GM19351 (cell line): ENCODE results near the gene CFAP53.

Source experiments
- ATAC-seq: cut with Tn5 transposase; IDR thresholded peaks from one replicate; pipeline ENCODE4 v1.9.1; 2021; ENCODE audit warnings: mild to moderate bottlenecking, moderate library complexity; ENCODE audit not compliant: unreplicated experiment

The CFAP53 gene

DNA sequence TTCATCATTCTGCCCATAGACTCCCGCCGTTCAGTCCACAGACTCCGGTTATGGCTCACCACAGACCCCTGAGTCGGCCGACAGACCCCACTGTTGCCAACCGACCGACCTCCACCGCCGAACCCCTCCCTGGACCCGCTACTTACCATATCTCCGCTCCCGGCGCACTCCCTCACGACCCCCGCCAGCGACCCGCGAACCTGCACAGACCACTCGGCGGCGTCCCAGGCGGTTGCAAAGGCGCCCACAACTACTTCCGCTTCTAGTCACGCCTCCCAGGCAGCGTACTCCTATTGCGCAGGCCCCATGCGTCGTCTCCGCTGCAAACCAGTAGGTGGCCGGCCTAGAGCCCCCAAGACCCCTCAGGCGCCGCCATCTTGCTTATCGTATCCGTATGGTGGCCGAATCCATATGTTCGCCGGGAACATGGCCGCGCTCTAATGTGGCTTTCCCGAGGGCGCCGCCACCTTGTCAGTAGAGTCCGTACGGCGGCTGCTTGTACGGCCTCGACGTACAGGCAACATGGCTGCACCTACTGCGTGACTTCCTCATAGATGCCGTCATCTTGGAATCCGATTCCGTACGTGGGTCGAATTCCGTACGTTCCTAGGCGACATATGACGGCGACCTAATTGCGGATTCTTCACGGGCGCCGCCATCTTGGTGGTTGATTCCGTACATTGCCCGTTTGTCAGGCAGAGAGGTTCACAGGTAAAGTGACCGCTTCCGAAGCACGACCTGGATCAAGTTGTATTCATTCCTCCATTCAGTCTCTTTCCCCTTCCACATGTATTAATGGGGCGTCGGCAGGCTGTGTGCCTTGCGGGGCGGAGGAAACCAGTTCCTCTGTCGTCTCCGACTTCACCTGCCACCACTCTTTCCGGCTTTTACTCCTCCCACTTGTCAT is 21.4 kb upstream of the CFAP53 start, which contains the start of gene CXXC1:
TSS of gene CXXC1 (minus strand) at position 252 of the 907 bp plus-strand sequence. CDS start at position 149, 103 bp downstream.
- ATAC-seq: peak; percentile 88

GRCh38 chr18:50287028-50287440 is 20.7 kb upstream of the CFAP53 start:
- ATAC-seq: no peak

- no peak for ATAC-seq
Observed at GRCh38 chr18:50286391-50287027, 20.2 kb upstream of the CFAP53 start.

- no peak for ATAC-seq
Observed at GRCh38 chr18:50285631-50286321, 19.5 kb upstream of the CFAP53 start.

- ATAC-seq: no peak
Observed at GRCh38 chr18:50285071-50285470, 18.8 kb upstream of the CFAP53 start.

DNA sequence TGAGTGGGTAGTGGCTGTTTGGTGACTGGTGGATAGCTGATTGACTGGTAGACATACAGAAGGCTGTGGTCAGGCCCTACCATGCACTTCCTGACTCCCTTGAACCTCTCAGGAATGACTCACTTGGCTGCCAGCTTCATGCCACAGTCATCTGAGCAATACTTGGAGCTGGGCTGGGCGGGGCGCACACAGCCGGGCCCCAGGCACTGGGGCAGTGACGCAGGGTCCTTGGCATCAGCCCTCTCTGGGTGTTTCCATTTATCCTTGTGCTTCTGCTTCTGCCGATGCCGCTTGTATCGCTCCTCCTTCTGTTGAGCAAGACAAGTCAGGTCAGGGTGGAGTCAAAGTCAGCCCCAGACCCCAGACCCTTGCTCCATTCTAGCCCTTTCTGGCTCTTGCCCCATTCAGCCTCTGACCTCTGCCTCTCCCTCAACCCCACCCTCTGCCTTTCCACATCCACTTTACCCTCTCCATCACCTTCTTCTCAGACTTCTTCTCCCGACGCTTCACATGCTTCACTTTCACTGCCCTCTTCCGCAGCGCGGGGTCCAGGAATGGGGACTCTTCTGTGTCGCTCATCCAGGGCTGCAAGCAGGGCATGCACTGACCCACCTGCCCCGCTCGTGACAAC is 18.1 kb upstream of the CFAP53 start:
- ATAC-seq: no peak

- no peak for ATAC-seq
Observed at GRCh38 chr18:50283469-50284209, 17.3 kb upstream of the CFAP53 start.

- ATAC-seq: no peak
Observed at GRCh38 chr18:50282521-50283335, 16.4 kb upstream of the CFAP53 start.

DNA sequence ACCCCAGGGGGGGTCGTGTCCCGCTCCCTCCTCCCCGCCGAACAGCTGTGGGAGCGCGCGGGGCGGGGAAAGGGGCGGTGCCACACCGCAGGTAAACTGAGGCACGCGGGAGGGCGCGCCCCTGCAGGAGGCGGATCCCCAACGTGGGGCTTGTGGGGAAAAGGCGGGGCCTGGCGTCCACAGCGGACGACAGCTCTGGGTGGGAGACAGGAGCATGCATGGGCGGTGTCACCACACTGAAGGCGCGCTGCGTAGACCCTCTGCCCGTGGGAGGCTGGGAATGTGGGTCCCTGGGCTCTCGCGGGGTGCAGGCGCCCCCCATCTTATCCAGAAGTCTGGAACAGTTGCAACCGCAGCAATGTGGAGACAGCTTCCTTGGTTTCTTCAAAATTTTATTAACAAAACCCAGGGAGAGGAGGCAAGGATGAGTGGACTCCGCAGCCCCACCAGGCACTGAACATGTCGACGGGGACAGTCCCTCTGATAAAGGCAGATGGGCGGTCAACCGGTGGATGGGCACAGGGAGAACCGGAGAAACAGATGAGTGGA is 15.8 kb upstream of the CFAP53 start:
- ATAC-seq: no peak

- peak; percentile 91 for ATAC-seq
Observed at GRCh38 chr18:50281295-50281971, 15.1 kb upstream of the CFAP53 start, which contains the start of gene MBD1. TSS of gene MBD1 (minus strand) at chr18:50281523. CDS start at chr18:50279992, 1,531 bp downstream.

DNA sequence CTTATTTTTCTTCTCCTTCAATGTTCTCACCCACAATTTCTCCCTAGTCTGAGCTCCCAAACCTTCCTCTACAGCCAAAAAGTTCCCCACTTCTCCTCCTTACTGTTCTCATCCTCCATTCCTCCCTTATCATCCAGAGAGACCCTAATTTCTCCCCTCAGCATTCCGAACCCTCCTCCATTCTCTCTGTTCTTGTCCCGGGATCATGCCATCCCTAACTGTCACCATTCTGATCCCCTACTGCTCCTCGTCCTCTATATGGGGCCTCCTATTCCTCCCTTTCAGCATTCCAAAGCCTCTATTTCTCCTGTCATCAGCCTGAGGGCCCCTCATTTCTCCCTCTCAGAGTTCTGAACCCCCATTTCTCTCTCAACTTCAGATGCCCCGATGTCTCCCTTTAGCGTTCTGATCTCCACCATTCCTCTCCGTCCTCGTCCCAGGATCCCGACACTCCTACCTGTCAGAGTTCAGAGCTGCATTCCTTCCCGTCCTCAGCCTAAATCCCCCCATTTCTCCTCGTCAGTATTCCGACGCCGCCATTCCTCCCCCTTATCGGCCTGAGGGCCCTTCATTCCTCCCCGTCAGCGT is 14.5 kb upstream of the CFAP53 start:
- no peak for ATAC-seq

DNA sequence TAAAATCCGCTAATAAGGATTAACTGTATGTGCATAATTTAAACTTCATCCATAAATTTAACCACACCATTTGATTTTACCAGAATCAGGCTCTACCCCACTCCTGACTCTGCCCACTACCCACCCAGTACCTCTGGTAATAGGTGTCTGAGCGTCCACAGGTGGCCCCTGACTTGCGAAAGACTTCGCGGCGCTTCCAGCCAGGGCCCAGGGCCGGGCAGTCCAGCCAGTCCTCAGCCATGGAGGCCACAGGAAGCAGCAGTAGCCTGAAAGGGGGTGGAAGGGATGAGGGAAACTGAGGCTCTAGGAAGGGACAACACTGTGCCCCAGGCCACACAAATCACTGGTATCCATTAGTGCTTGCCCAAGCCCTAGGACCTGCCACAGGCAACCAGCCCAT is 13.5 kb upstream of the CFAP53 start:
- no peak for ATAC-seq

DNA sequence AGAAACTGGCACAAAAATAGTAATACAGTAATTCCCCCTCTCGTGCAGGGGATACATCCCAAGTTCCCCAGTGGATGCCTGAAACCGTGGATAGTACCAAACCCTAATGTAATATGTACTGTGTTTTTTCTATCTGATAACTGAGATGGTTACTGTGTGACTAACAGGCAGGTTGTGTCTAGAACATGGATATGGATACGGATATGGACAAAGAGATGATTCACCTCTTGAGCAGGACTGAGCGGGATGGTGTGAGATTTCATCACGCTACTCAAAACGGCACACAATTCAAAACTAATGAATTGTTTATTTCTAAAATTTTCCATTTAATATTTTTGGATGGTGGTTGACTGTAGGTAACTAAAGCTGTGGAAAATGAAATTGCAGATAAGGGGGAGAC is 11.6 kb upstream of the CFAP53 start:
- ATAC-seq: no peak

- no peak for ATAC-seq
Observed at GRCh38 chr18:50276452-50276851, 10.2 kb upstream of the CFAP53 start.

DNA sequence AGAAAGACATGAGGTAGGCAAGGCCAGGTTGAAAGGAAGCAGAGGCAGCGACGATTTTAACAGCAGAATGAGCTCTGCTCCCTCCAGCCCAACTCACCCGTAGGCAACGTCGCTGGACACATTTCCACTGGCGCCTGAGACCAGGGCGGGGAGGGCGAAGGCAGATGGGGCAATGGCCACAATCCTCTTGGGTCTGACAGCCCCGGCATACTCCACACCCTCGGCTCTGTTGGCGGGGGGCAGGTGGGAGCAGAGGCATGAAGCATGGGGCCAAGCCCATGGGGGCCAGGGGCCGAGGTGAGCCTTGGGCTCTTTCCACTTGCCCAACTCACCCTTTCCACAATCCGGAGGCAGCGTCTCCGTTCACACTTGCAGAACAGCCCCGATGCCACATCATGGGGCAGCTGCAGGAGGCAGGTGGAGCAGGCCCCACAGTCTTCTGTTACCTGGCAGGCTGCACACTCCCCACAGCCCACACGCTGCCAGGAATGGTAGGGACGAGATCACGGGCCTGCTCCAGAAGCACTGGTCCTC is 9.3 kb upstream of the CFAP53 start:
- ATAC-seq: no peak

DNA sequence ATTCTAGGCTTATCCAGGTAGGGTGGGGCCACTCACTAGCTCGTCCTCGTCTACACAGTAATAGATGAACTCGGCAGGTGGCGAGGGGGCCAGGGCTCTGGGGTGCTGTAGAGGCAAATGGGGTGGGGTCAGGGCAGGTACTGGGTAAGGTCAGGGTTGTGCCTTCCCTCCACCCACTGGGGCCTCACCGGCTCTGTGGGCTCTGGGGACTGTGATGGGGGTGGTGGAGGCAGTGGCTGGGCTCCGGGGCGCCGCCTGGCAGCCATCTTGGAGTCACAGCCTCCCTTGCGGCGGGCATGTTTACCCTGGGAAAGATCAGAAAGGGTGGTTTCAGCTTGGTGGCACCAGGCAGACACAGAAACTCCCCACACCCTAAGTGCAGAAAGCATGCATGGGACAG is 8.6 kb upstream of the CFAP53 start:
- no peak for ATAC-seq

GRCh38 chr18:50274044-50274442 is 7.7 kb upstream of the CFAP53 start:
- ATAC-seq: no peak
